Esophagus squamous epithelium (tissue), 5 donors: Measurements from ENCODE around the gene PNMA6E. TPM values are rescaled to one million over a fixed set of nuclear protein-coding genes. Genes with fewer than 3 reads are reported as not detected.

Experiments used
- DNase-seq: peaks from one replicate; lab custom pipeline; 2025; lab: John Stamatoyannopoulos, UW
- H3K27ac ChIP-seq, 4 donors: fragments of 200-600 bp; sonication (generic); one replicate each; pipeline ENCODE4 v1.5.1; 2016 to 2019; ENCODE audit warnings: mild to moderate bottlenecking in 1 of 4
- H3K27me3 ChIP-seq, 4 donors: fragments of 200-600 bp; sonication (generic); 1 replicate in 3 of 4; 2 replicates in 1 of 4; pipeline versions ENCODE4 v1.5.1 to v1.6.0; 2017 to 2021; ENCODE audit warnings: antibody characterized with exemption in 1 of 4
- H3K36me3 ChIP-seq, 3 donors: fragments of 200-600 bp; sonication (generic); one replicate each; pipeline ENCODE4 v1.5.1; 2016 to 2019
- H3K4me1 ChIP-seq, 3 donors: fragments of 200-600 bp; sonication (generic); one replicate each; pipeline ENCODE4 v1.5.1; 2017 to 2019
- H3K4me3 ChIP-seq, 4 donors: fragments of 200-600 bp; sonication (generic); 1 replicate in 3 of 4; 2 replicates in 1 of 4; pipeline ENCODE4 v1.5.1; 2016 to 2019; ENCODE audit warnings: mild to moderate bottlenecking in 2 of 4, moderate library complexity in 1 of 4
- H3K9me3 ChIP-seq, 3 donors: fragments of 200-600 bp; sonication (generic); one replicate each; pipeline ENCODE4 v1.5.1; 2016 to 2019
- CTCF ChIP-seq, 6 experiments: fragments of 450-650 bp in 4 of 6; fragments of 200-600 bp in 2 of 6; sonication (generic) in 2 of 6; IDR thresholded peaks; one replicate each; pipeline ENCODE4 v1.5.1; 2016 to 2019; ENCODE audit warnings: antibody characterized with exemption in 6 of 6, mild to moderate bottlenecking in 4 of 6, moderate library complexity in 4 of 6
- POLR2A ChIP-seq, 4 donors: fragments of 450-650 bp; IDR thresholded peaks; one replicate each; pipeline ENCODE4 v1.6.1; 2017; ENCODE audit warnings: antibody characterized with exemption in 4 of 4, mild to moderate bottlenecking in 4 of 4, moderate library complexity in 3 of 4
- WGBS, 2 donors: methylation state at CpG; one replicate each; pipeline ENCODE4 v1.1.5; 2018; 5-methylcytosine and 5-hydroxymethylcytosine counted together
- intact Hi-C: fragments of 100-400 bp; cut with DNase I; formaldehyde crosslinking; loops from one replicate; pipeline ENCODE4 v1.15.0; 2022
- total RNA-seq, 4 donors: library from RNA; depleted of rRNA; stranded (reverse); fragments of >200 nt; gene quantifications; one replicate each; pipeline ENCODE4 v1.1.0, GENCODE V29; 2016
- donor health status: DM: yes; HTN: yes; CAD: no.

Gene PNMA6E
- total RNA-seq, 4 donors from 2014 or later: not detected

GRCh38 chrX:153361781-153362397 lies 39.3 kb downstream of the PNMA6E start:
- Histone ChIP-seq H3K27ac (no peak overlapping the region), H3K9me3 (no peaks in the 10 kb centered on the region), H3K4me3 (no peak overlapping the region), H3K4me1 (no peaks in the 10 kb centered on the region), H3K36me3 (no peaks in the 10 kb centered on the region), H3K27me3 (no peaks in the 10 kb centered on the region)
- WGBS, 2 donors: 0 to 20% methylated on average over 2 of the region's 2 CpGs
- intact Hi-C loops: no loop called here
- TF ChIP-seq CTCF (IDR thresholded peaks at IDR 0.05) (no peak), POLR2A (IDR thresholded peaks at IDR 0.05) (no peak)
- no peak for DNase-seq

DNA sequence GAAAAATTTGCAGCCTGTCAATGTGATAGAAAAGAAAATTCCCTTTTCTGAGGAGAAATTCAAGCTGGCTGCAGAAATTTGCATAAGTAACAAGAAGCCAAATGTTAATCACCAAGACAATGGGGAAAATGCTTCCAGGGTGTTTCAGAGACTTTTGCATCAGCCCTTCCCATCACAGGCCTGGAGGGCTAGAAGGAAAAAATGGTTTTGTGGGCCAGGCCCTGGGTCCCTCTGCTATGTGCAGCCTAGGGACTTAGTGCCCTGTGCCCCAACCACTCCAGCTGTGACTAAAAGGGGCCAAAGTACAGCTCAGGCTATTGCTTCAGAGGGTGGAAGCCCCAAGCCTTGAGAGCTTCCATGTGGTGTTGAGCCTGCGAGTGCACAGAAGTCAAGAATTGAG lies 43.3 kb downstream of the PNMA6E start:
- DNase-seq: no peak

DNA sequence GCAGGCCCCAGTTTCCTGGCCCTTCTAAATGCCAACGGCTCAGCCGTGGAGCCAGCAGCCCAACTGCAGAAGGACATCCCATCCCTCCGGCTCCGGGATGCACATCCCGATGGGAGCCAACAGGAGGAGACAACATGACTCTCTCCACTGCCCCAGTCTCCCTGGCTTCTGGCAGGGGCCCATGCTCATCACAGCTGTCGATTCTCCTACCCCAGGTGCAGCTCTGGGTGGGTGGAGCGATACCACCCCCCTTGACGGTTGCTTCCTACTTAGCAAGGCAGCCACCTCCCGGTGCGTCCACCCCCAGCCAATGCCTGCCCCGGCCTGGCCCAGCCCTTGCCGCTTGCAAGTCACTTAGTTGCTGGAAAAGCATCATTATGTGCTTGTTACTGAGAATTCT lies 47.7 kb downstream of the PNMA6E start:
- peaks cover 0 to 20% (median 0%) of the 10 kb centered on the region in 3 donors for H3K36me3 ChIP-seq
- no peak for DNase-seq
- no peaks in the 10 kb centered on the region for H3K27me3 ChIP-seq
- H3K27ac ChIP-seq: no peak overlapping the region
- H3K4me3 ChIP-seq: no peak overlapping the region
- 73 to 80% methylated on average over 1 to 7 of the region's 12 CpGs for WGBS, 2 donors
- peaks cover 0 to 8% (median 0%) of the 10 kb centered on the region in 3 donors for H3K9me3 ChIP-seq
- H3K4me1 ChIP-seq: no peaks in the 10 kb centered on the region
- intact Hi-C loops: no loop called here
- no peak for TF ChIP-seq CTCF (IDR thresholded peaks at IDR 0.05)

More for the DNA sequence above, 43.3 kb downstream of the PNMA6E start:
- no peak overlapping the region for H3K27ac ChIP-seq
- intact Hi-C loops: no loop called here
- no CpG with 5 or more reads among the region's 1 CpG for WGBS, 2 donors
- no peaks in the 10 kb centered on the region for H3K4me1 ChIP-seq
- H3K36me3 ChIP-seq: no peaks in the 10 kb centered on the region
- H3K4me3 ChIP-seq: no peak overlapping the region
- H3K27me3 ChIP-seq: no peaks in the 10 kb centered on the region
- TF ChIP-seq POLR2A (IDR thresholded peaks at IDR 0.05) (no peak), CTCF (IDR thresholded peaks at IDR 0.05) (no peak)
- peaks cover 0 to 8% (median 0%) of the 10 kb centered on the region in 3 donors for H3K9me3 ChIP-seq

GRCh38 chrX:153352858-153353257 lies 48.3 kb downstream of the PNMA6E start:
- no peaks in the 10 kb centered on the region for H3K27me3 ChIP-seq
- no peaks in the 10 kb centered on the region for H3K4me1 ChIP-seq
- WGBS, 2 donors: 80 to 92% methylated on average over 1 of the region's 3 CpGs
- H3K4me3 ChIP-seq: no peak overlapping the region
- TF ChIP-seq CTCF (IDR thresholded peaks at IDR 0.05) (no peak), POLR2A (IDR thresholded peaks at IDR 0.05) (no peak)
- no peak overlapping the region for H3K27ac ChIP-seq
- DNase-seq: no peak
- peaks cover 0 to 8% (median 0%) of the 10 kb centered on the region in 3 donors for H3K9me3 ChIP-seq
- intact Hi-C loops: no loop called here
- peaks cover 0 to 26% (median 0%) of the 10 kb centered on the region in 3 donors for H3K36me3 ChIP-seq

- Histone ChIP-seq H3K4me3 (no peak overlapping the region), H3K27me3 (no peaks in the 10 kb centered on the region), H3K36me3 (peaks cover 0 to 35% (median 0%) of the 10 kb centered on the region in 3 donors), H3K9me3 (peaks cover 0 to 8% (median 0%) of the 10 kb centered on the region in 3 donors), H3K4me1 (no peaks in the 10 kb centered on the region), H3K27ac (no peak overlapping the region)
- 42 to 82% methylated on average over 5 to 7 of the region's 8 CpGs for WGBS, 2 donors
- no peak for TF ChIP-seq POLR2A (IDR thresholded peaks at IDR 0.05)
- no peak for TF ChIP-seq CTCF (IDR thresholded peaks at IDR 0.05)
- intact Hi-C loops: no loop called here
- no peak for DNase-seq
Measured at GRCh38 chrX:153351981-153352380, 49.2 kb downstream of the PNMA6E start.
